Neural progenitor cell (in vitro differentiated cells): Measurements from ENCODE around the gene MYCBP2. TPM values are rescaled to one million over a fixed set of nuclear protein-coding genes. Genes with fewer than 3 reads are reported as not detected.

Experiments
- DNase-seq: peaks from one replicate; pipeline ENCODE4 v3.0.0-alpha.2; 2016; ENCODE audit warnings: low spot score
- H2AFZ ChIP-seq: fragments of 200-600 bp; sonication (generic); replicated peaks from 2 replicates; pipeline ENCODE4 v1.6.1; 2016; ENCODE audit warnings: antibody characterized with exemption
- H3F3A ChIP-seq: fragments of 200-600 bp; sonication (generic); 2 replicates; pipeline ENCODE4 v1.6.1; 2016; ENCODE audit warnings: antibody characterized with exemption, low read depth
- H3K27ac ChIP-seq: fragments of 200-600 bp; sonication (generic); 2 replicates; pipeline ENCODE4 v1.5.1; 2016; ENCODE audit warnings: mild to moderate bottlenecking
- H3K27me3 ChIP-seq: fragments of 200-600 bp; sonication (generic); 2 replicates; pipeline ENCODE4 v1.6.1; 2016; ENCODE audit warnings: mild to moderate bottlenecking, moderate library complexity
- H3K36me3 ChIP-seq: fragments of 200-600 bp; sonication (generic); 2 replicates; pipeline ENCODE4 v1.5.1; 2016
- H3K4me1 ChIP-seq: fragments of 200-600 bp; sonication (generic); 2 replicates; pipeline ENCODE4 v1.6.1; 2016; ENCODE audit warnings: mixed run types
- H3K4me2 ChIP-seq: fragments of 200-600 bp; sonication (generic); 2 replicates; pipeline ENCODE4 v1.6.1; 2016
- H3K4me3 ChIP-seq: fragments of 200-600 bp; sonication (generic); 2 replicates; pipeline ENCODE4 v1.5.1; 2016
- H3K79me2 ChIP-seq: fragments of 200-600 bp; sonication (generic); 2 replicates; pipeline ENCODE4 v1.6.1; 2016; ENCODE audit warnings: low read depth
- H3K9ac ChIP-seq: fragments of 200-600 bp; sonication (generic); 2 replicates; pipeline ENCODE4 v1.6.1; 2016
- H3K9me3 ChIP-seq: fragments of 200-600 bp; sonication (generic); 2 replicates; pipeline ENCODE4 v1.5.1; 2016; ENCODE audit warnings: low read depth
- H4K20me1 ChIP-seq: fragments of 200-600 bp; sonication (generic); 2 replicates; pipeline ENCODE4 v1.6.1; 2016; ENCODE audit warnings: low read depth
- H3K27ac Mint-ChIP-seq: 3 replicates; pipeline ENCODE4 v1.8.0; 2021; ENCODE audit warnings: mixed read lengths
- H3K27me3 Mint-ChIP-seq: 2 replicates; pipeline ENCODE4 v1.8.0; 2022; ENCODE audit warnings: low read depth, mild to moderate bottlenecking, inconsistent platforms, moderate library complexity, mixed read lengths; ENCODE audit not compliant: insufficient read depth
- H3K36me3 Mint-ChIP-seq: 3 replicates; pipeline ENCODE4 v1.8.0; 2021; ENCODE audit warnings: mixed read lengths
- H3K4me1 Mint-ChIP-seq: 3 replicates; pipeline ENCODE4 v1.8.0; 2021; ENCODE audit warnings: mixed read lengths
- H3K4me3 Mint-ChIP-seq: 3 replicates; pipeline ENCODE4 v1.8.0; 2021; ENCODE audit warnings: mild to moderate bottlenecking, moderate library complexity, mixed read lengths
- H3K9me3 Mint-ChIP-seq: 3 replicates; pipeline ENCODE4 v1.8.0; 2020; ENCODE audit warnings: mixed read lengths
- CTCF ChIP-seq: fragments of 200-600 bp; sonication (generic); IDR thresholded peaks from 2 replicates; pipeline ENCODE4 v1.5.1; 2017; ENCODE audit warnings: antibody characterized with exemption, mild to moderate bottlenecking
- EZH2 ChIP-seq: fragments of 200-600 bp; sonication (generic); IDR thresholded peaks from 2 replicates; pipeline ENCODE4 v1.6.1; 2017; ENCODE audit warnings: antibody characterized with exemption, mild to moderate bottlenecking, moderate library complexity
- EZH2phosphoT487 ChIP-seq: fragments of 200-600 bp; sonication (generic); IDR thresholded peaks from 2 replicates; pipeline ENCODE4 v1.6.1; 2017; ENCODE audit warnings: antibody characterized with exemption
- total RNA-seq: library from RNA; depleted of rRNA; stranded (reverse); fragments of >200 nt; gene quantifications from 2 replicates; pipeline ENCODE4 v1.2.3, GENCODE V29; 2015; ENCODE audit warnings: low replicate concordance

Gene MYCBP2
- total RNA-seq, 1 donor from 2014 or later, result 37.8 TPM

GRCh38 chr13:77029436-77029835 is 297.5 kb downstream of the MYCBP2 start:
- peaks cover 23% of the 10 kb centered on the region for H3K4me1 Mint-ChIP-seq
- H3K27ac Mint-ChIP-seq, result no peak overlapping the region

GRCh38 chr13:77028202-77028601 is 298.7 kb downstream of the MYCBP2 start:
- Mint-ChIP-seq H3K27ac (no peak overlapping the region), H3K27me3 (peaks cover 2% of the 10 kb centered on the region), H3K9me3 (peaks cover 2% of the 10 kb centered on the region), H3K4me3 (peak overlapping the region; percentile 90), H3K4me1 (peaks cover 33% of the 10 kb centered on the region), H3K36me3 (no peaks in the 10 kb centered on the region)
- Histone ChIP-seq H4K20me1 (peaks cover 32% of the 10 kb centered on the region), H3K79me2 (peaks cover 35% of the 10 kb centered on the region), H3K27me3 (no peaks in the 10 kb centered on the region), H3K9ac (no peak overlapping the region), H3K9me3 (no peaks in the 10 kb centered on the region), H3K4me2 (peak overlapping the region; percentile 96), H3K4me3 (peak overlapping the region; percentile 98), H2AFZ (no peak overlapping the region), H3K36me3 (no peaks in the 10 kb centered on the region), H3K4me1 (peaks cover 31% of the 10 kb centered on the region), H3F3A (peaks cover 13% of the 10 kb centered on the region), H3K27ac (no peak overlapping the region)
- no peak for DNase-seq
- TF ChIP-seq EZH2 (no peak), EZH2phosphoT487 (no peak), CTCF (no peak)

More at GRCh38 chr13:77029436-77029835, 297.5 kb downstream of the MYCBP2 start:
- H3K36me3 Mint-ChIP-seq, result no peaks in the 10 kb centered on the region
- Histone ChIP-seq H3K9me3 (no peaks in the 10 kb centered on the region), H3K27me3 (no peaks in the 10 kb centered on the region), H3K36me3 (no peaks in the 10 kb centered on the region), H2AFZ (no peak overlapping the region), H3K79me2 (peaks cover 22% of the 10 kb centered on the region), H3K27ac (no peak overlapping the region), H4K20me1 (peaks cover 19% of the 10 kb centered on the region), H3K4me1 (peaks cover 20% of the 10 kb centered on the region), H3K4me2 (no peak overlapping the region), H3F3A (peaks cover 13% of the 10 kb centered on the region), H3K9ac (no peak overlapping the region), H3K4me3 (no peak overlapping the region)
- H3K27me3 Mint-ChIP-seq, result peaks cover 2% of the 10 kb centered on the region
- no peak for DNase-seq
- TF ChIP-seq EZH2phosphoT487, result no peak
- no peak for TF ChIP-seq CTCF
- no peak for TF ChIP-seq EZH2
- H3K9me3 Mint-ChIP-seq, result peaks cover 4% of the 10 kb centered on the region
- no peak overlapping the region for H3K4me3 Mint-ChIP-seq

GRCh38 chr13:77026861-77027621 is 299.9 kb downstream of the MYCBP2 start, which contains the start of gene FBXL3:
TSS of gene FBXL3 (minus strand) at chr13:77027159. CDS start at chr13:77021860, 5,299 bp downstream.
- H3K4me1 Mint-ChIP-seq, result peaks cover 39% of the 10 kb centered on the region
- H3K9me3 ChIP-seq, result no peaks in the 10 kb centered on the region
- no peaks in the 10 kb centered on the region for H3K36me3 ChIP-seq
- peak within 1 kb of the TSS; percentile 88 for H3K9ac ChIP-seq
- peak within 1 kb of the TSS; percentile 50 for H3K27ac Mint-ChIP-seq
- peak within 1 kb of the TSS; percentile 97 for H2AFZ ChIP-seq
- TF ChIP-seq EZH2 (no peak), EZH2phosphoT487 (no peak), CTCF (no peak)
- peaks cover 43% of the 10 kb centered on the region for H4K20me1 ChIP-seq
- peak within 1 kb of the TSS; percentile 98 for H3K27ac ChIP-seq
- peak within 1 kb of the TSS; percentile 96 for H3K4me2 ChIP-seq
- peaks cover 46% of the 10 kb centered on the region for H3K79me2 ChIP-seq
- H3K4me3 ChIP-seq, result peak within 1 kb of the TSS; percentile 98
- no peaks in the 10 kb centered on the region for H3K36me3 Mint-ChIP-seq
- H3K4me3 Mint-ChIP-seq, result peak within 1 kb of the TSS; percentile 94
- H3K27me3 ChIP-seq, result no peaks in the 10 kb centered on the region
- peaks cover 2% of the 10 kb centered on the region for H3K27me3 Mint-ChIP-seq
- H3K4me1 ChIP-seq, result peaks cover 31% of the 10 kb centered on the region
- H3K9me3 Mint-ChIP-seq, result peaks cover 2% of the 10 kb centered on the region
- H3F3A ChIP-seq, result peaks cover 13% of the 10 kb centered on the region
- peak; percentile 93 for DNase-seq
